Spleen (tissue), 7 donors: ENCODE measurements around the gene KCTD21.
"Not testable (repeated sequence)": the region's sequence is repeated elsewhere in the genome, so short reads cannot be mapped to it uniquely, and the experiment has no call there.

ENCODE experiments used
- CTCF ChIP-seq, 11 experiments: fragments of 200-600 bp in 7 of 11; fragments of 450-650 bp in 4 of 11; sonication (generic) in 4 of 11; IDR thresholded peaks in 8 of 11; conservative IDR thresholded peaks in 3 of 11; 1 replicate in 7 of 11; 2 replicates in 4 of 11; pipeline versions ENCODE4 v1.4.0 to v1.8.0; 2016 to 2021; ENCODE audit warnings: antibody characterized with exemption in 11 of 11, inconsistent platforms in 4 of 11, mild to moderate bottlenecking in 1 of 11
- POLR2AphosphoS5 ChIP-seq, 3 donors: sonication (generic); formaldehyde crosslinking; IDR thresholded peaks; one replicate each; pipeline ENCODE4 v1.5.1; 2017; ENCODE audit warnings: antibody characterized with exemption in 3 of 3
- donor health status: DM: no; HTN: no; CAD: no; lungs with moderate emphysema.
- donor health status: DM: no; HTN: no; CAD: no.
- donor health status: DM: no; HTN: no; CAD: no.

- TF ChIP-seq POLR2AphosphoS5 (IDR thresholded peaks at IDR 0.05); CTCF (IDR thresholded peaks at IDR 0.05 in 8 of 11, conservative IDR thresholded peaks at IDR 0.05 in 3 of 11): not testable (repeated sequence)
Observed at GRCh38 chr11:78233046-78233445, 44.6 kb upstream of the KCTD21 start.
